Activated CD4-positive, alpha-beta T cell treated with anti-CD3 and anti-CD28 coated beads, Interleukin-2, amount 50 U/mL, for 16 hours (primary cell): ENCODE results near the gene LONRF2.
"Not testable (repeated sequence)": the region's sequence is repeated elsewhere in the genome, so short reads cannot be mapped to it uniquely, and the experiment has no call there.

Experiments
- DNase-seq: peaks from one replicate; pipeline ENCODE4 v3.0.0-alpha.2; 2020

Gene LONRF2

GRCh38 chr2:100321866-100322820 lies at the start of gene LONRF2:
Gene LONRF2 (minus strand): TSS chr2:100322501. CDS start chr2:100322093, 408 bp downstream.
- peak; percentile 5 for DNase-seq

- DNase-seq, result peak; percentile 14
Measured at GRCh38 chr2:100367163-100367562, 44.9 kb upstream of the LONRF2 start.

- no peak for DNase-seq
Measured at GRCh38 chr2:100365434-100365833, 43.1 kb upstream of the LONRF2 start.

GRCh38 chr2:100362269-100362668 lies 40.0 kb upstream of the LONRF2 start:
- DNase-seq, result not testable (repeated sequence)

- DNase-seq, result no peak
Measured at GRCh38 chr2:100359576-100359975, 37.3 kb upstream of the LONRF2 start.

GRCh38 chr2:100358554-100358953 lies 36.3 kb upstream of the LONRF2 start:
- no peak for DNase-seq

GRCh38 chr2:100352521-100352920 lies 30.2 kb upstream of the LONRF2 start:
- no peak for DNase-seq

GRCh38 chr2:100350661-100351185 lies 28.4 kb upstream of the LONRF2 start:
- no peak for DNase-seq

GRCh38 chr2:100345144-100345543 lies 22.8 kb upstream of the LONRF2 start:
- DNase-seq, result not testable (repeated sequence)

GRCh38 chr2:100344433-100344832 lies 22.1 kb upstream of the LONRF2 start:
- no peak for DNase-seq

- not testable (repeated sequence) for DNase-seq
Measured at GRCh38 chr2:100342466-100342865, 20.2 kb upstream of the LONRF2 start.

- no peak for DNase-seq
Measured at GRCh38 chr2:100339823-100340222, 17.5 kb upstream of the LONRF2 start.

- DNase-seq, result no peak
Measured at GRCh38 chr2:100334929-100335328, 12.6 kb upstream of the LONRF2 start.

- DNase-seq, result no peak
Measured at GRCh38 chr2:100327742-100328141, 5.4 kb upstream of the LONRF2 start.

- peak; percentile 6 for DNase-seq
Measured at GRCh38 chr2:100321179-100321865, 979 bp downstream of the LONRF2 start.

- no peak for DNase-seq
Measured at GRCh38 chr2:100320547-100321178, 1.6 kb downstream of the LONRF2 start.

GRCh38 chr2:100317634-100318033 lies 4.7 kb downstream of the LONRF2 start:
- no peak for DNase-seq

- DNase-seq, result no peak
Measured at GRCh38 chr2:100309973-100310719, 12.2 kb downstream of the LONRF2 start.

- no peak for DNase-seq
Measured at GRCh38 chr2:100309311-100309710, 13.0 kb downstream of the LONRF2 start.

GRCh38 chr2:100303744-100304143 lies 18.6 kb downstream of the LONRF2 start:
- DNase-seq, result no peak

GRCh38 chr2:100302585-100302892 lies 19.8 kb downstream of the LONRF2 start:
- DNase-seq, result no peak

GRCh38 chr2:100301881-100302584 lies 20.3 kb downstream of the LONRF2 start:
- DNase-seq, result no peak
